ENCODE data around the gene CETP.

DNA sequence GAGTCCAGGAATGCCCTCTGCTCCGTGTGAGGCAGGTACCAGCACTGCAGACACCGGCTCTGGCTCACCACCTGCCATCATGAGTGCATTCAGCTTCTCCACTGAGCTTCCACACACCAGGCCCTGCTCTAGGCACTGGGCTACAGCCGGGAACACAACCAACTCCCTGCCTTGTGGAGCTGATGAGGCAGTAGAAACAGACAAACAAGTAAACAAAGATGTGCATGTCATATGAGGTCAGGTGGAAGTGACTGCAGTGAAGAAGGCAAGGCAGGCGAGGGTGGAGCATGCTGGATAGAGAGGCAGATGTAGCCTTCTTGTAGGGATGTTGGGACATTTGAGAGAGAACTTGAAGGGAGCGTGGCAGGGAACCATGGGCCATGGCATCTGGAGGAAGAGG, 32.6 kb downstream of the CETP start:
- TF ChIP-seq, protein P1, sequence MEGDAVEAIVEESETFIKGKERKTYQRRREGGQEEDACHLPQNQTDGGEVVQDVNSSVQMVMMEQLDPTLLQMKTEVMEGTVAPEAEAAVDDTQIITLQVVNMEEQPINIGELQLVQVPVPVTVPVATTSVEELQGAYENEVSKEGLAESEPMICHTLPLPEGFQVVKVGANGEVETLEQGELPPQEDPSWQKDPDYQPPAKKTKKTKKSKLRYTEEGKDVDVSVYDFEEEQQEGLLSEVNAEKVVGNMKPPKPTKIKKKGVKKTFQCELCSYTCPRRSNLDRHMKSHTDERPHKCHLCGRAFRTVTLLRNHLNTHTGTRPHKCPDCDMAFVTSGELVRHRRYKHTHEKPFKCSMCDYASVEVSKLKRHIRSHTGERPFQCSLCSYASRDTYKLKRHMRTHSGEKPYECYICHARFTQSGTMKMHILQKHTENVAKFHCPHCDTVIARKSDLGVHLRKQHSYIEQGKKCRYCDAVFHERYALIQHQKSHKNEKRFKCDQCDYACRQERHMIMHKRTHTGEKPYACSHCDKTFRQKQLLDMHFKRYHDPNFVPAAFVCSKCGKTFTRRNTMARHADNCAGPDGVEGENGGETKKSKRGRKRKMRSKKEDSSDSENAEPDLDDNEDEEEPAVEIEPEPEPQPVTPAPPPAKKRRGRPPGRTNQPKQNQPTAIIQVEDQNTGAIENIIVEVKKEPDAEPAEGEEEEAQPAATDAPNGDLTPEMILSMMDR (conservative IDR thresholded peaks at IDR 0.05 in 1 of 2, IDR thresholded peaks at IDR 0.05 in 1 of 2; ENCODE audit: extremely low read depth in 1 of 2, insufficient read depth in 1 of 2, low read depth in 1 of 2, low read length in 2 of 2), result no peak
- no peak for TF ChIP-seq EZH2 (IDR thresholded peaks at IDR 0.05; ENCODE audit: borderline replicate concordance, low read length)

Measured in mammary epithelial cell (primary cell).